GM20000 (cell line): ENCODE measurements around the gene HTR1A.

Source experiments
- DNase-seq: peaks from one replicate; pipeline ENCODE4 v3.0.0; 2012; ENCODE audit warnings: low spot score
- CTCF ChIP-seq: IDR thresholded peaks from 2 replicates; pipeline ENCODE4 v1.5.1; 2012; ENCODE audit warnings: mild to moderate bottlenecking, control low read depth; ENCODE audit errors: extremely low read depth, missing control alignments

HTR1A gene

GRCh38 chr5:63962279-63962678, at the start of gene HTR1A:
TSS of gene HTR1A (minus strand) at chr5:63962445. CDS start at chr5:63961719, 726 bp downstream.
- TF ChIP-seq CTCF = no peak
- DNase-seq = no peak

GRCh38 chr5:64003966-64004365, 41.7 kb upstream of the HTR1A start:
- no peak for DNase-seq
- no peak for TF ChIP-seq CTCF

- no peak for TF ChIP-seq CTCF
- no peak for DNase-seq
These were observed 37.9 kb upstream of the HTR1A start for GRCh38 chr5:64000096-64000495.

GRCh38 chr5:63987053-63987452, 24.8 kb upstream of the HTR1A start:
- TF ChIP-seq CTCF = no peak
- no peak for DNase-seq

- no peak for TF ChIP-seq CTCF
- no peak for DNase-seq
These were observed 19.6 kb upstream of the HTR1A start for GRCh38 chr5:63981864-63982263.

- no peak for TF ChIP-seq CTCF
- DNase-seq = no peak
These were observed 1.7 kb upstream of the HTR1A start for GRCh38 chr5:63963926-63964325.

- DNase-seq = peak; percentile 66
- TF ChIP-seq CTCF = peak; percentile 67
These were observed 963 bp upstream of the HTR1A start for GRCh38 chr5:63963080-63963735.
